WTC11 (cell line): ENCODE data around the gene CBFB.

Source experiments
- ETV6 ChIP-seq: sonication (generic); formaldehyde crosslinking; IDR thresholded peaks from 2 replicates; pipeline ENCODE4 v1.8.1; 2022; ENCODE audit warnings: mild to moderate bottlenecking, missing genetic modification reagents
- NR3C1 ChIP-seq: sonication (generic); formaldehyde crosslinking; conservative IDR thresholded peaks from 2 replicates; pipeline ENCODE4 v1.8.1; 2023; ENCODE audit warnings: low read depth, mild to moderate bottlenecking, missing genetic modification reagents
- SP1 ChIP-seq: sonication (generic); formaldehyde crosslinking; conservative IDR thresholded peaks from 2 replicates; pipeline ENCODE4 v1.8.1; 2022; ENCODE audit warnings: missing genetic modification reagents
- TEAD1 ChIP-seq: sonication (generic); formaldehyde crosslinking; IDR thresholded peaks from 2 replicates; pipeline ENCODE4 v1.8.0; 2022; ENCODE audit warnings: mild to moderate bottlenecking, missing genetic modification reagents
- TP53 ChIP-seq: sonication (generic); formaldehyde crosslinking; IDR thresholded peaks from 2 replicates; pipeline ENCODE4 v1.8.1; 2023; ENCODE audit warnings: mild to moderate bottlenecking, missing genetic modification reagents
- ZNF416 ChIP-seq: fragments of 250-450 bp; sonication (Bioruptor Pico); IDR thresholded peaks from 2 replicates; pipeline ENCODE4 v1.9.0; 2021; ENCODE audit warnings: mild to moderate bottlenecking, inconsistent platforms
- TF ChIP-seq, protein P1 (sequence below): fragments of 200-600 bp; IDR thresholded peaks from 2 replicates; pipeline ENCODE4 v1.8.0; 2022; ENCODE audit warnings: antibody characterized with exemption
- TF ChIP-seq, protein P2 (sequence below): sonication (generic); formaldehyde crosslinking; conservative IDR thresholded peaks from 2 replicates; pipeline ENCODE4 v1.8.1; 2022; ENCODE audit warnings: mild to moderate bottlenecking, missing genetic modification reagents
- TF ChIP-seq, protein P3 (sequence below): sonication (generic); formaldehyde crosslinking; IDR thresholded peaks from 2 replicates; pipeline ENCODE4 v1.8.0; 2022; ENCODE audit warnings: mild to moderate bottlenecking, missing genetic modification reagents
- TF ChIP-seq, protein P4 (sequence below): sonication (generic); formaldehyde crosslinking; IDR thresholded peaks from 2 replicates; pipeline ENCODE4 v1.8.1; 2023; ENCODE audit warnings: mild to moderate bottlenecking, missing genetic modification reagents, moderate library complexity
- TF ChIP-seq, protein P5 (sequence below): sonication (generic); formaldehyde crosslinking; IDR thresholded peaks from 2 replicates; pipeline ENCODE4 v1.8.1; 2022; ENCODE audit warnings: low read depth, mild to moderate bottlenecking, moderate library complexity, missing genetic modification reagents, borderline replicate concordance
- TF ChIP-seq, protein P6 (sequence below): sonication (generic); formaldehyde crosslinking; IDR thresholded peaks from 2 replicates; pipeline ENCODE4 v1.8.0; 2022; ENCODE audit warnings: mild to moderate bottlenecking, missing genetic modification reagents
- TF ChIP-seq, protein P7 (sequence below): sonication (generic); formaldehyde crosslinking; IDR thresholded peaks from 2 replicates; pipeline ENCODE4 v1.8.1; 2022; ENCODE audit warnings: low read depth, missing genetic modification reagents, borderline replicate concordance

DNA sequence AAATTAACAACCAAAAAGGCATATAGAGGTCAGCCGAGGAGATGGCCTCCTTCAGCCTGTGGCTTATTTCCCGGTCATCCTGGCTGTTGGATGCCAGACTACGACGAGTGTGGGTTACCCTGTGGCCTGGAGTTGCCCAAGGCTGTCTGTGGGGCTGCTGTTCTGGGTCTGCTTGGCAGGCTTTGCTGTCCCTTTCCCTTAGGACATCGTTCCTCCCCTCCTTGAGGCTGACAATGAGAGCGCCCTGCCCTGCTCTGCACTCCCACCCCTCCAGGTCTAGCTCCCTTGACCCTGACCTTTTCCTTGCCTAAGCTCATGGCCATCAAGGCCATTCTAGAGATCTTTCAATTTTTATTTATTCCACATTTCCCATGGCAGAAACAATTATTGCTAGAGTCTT is 1.9 kb upstream of the CBFB start:
- TF ChIP-seq, protein P1, sequence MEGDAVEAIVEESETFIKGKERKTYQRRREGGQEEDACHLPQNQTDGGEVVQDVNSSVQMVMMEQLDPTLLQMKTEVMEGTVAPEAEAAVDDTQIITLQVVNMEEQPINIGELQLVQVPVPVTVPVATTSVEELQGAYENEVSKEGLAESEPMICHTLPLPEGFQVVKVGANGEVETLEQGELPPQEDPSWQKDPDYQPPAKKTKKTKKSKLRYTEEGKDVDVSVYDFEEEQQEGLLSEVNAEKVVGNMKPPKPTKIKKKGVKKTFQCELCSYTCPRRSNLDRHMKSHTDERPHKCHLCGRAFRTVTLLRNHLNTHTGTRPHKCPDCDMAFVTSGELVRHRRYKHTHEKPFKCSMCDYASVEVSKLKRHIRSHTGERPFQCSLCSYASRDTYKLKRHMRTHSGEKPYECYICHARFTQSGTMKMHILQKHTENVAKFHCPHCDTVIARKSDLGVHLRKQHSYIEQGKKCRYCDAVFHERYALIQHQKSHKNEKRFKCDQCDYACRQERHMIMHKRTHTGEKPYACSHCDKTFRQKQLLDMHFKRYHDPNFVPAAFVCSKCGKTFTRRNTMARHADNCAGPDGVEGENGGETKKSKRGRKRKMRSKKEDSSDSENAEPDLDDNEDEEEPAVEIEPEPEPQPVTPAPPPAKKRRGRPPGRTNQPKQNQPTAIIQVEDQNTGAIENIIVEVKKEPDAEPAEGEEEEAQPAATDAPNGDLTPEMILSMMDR = no peak
- TF ChIP-seq ZNF416 (no peak), TP53 (no peak), SP1 (CRISPR knock-in tag) (no peak), ETV6 (CRISPR knock-in tag) (no peak), NR3C1 (CRISPR knock-in tag) (no peak), TEAD1 (CRISPR knock-in tag) (no peak)
- TF ChIP-seq, protein P2, sequence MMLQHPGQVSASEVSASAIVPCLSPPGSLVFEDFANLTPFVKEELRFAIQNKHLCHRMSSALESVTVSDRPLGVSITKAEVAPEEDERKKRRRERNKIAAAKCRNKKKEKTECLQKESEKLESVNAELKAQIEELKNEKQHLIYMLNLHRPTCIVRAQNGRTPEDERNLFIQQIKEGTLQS = no peak
- TF ChIP-seq, protein P3, sequence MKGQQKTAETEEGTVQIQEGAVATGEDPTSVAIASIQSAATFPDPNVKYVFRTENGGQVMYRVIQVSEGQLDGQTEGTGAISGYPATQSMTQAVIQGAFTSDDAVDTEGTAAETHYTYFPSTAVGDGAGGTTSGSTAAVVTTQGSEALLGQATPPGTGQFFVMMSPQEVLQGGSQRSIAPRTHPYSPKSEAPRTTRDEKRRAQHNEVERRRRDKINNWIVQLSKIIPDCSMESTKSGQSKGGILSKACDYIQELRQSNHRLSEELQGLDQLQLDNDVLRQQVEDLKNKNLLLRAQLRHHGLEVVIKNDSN (CRISPR knock-in tag) = no peak
- TF ChIP-seq, protein P4, sequence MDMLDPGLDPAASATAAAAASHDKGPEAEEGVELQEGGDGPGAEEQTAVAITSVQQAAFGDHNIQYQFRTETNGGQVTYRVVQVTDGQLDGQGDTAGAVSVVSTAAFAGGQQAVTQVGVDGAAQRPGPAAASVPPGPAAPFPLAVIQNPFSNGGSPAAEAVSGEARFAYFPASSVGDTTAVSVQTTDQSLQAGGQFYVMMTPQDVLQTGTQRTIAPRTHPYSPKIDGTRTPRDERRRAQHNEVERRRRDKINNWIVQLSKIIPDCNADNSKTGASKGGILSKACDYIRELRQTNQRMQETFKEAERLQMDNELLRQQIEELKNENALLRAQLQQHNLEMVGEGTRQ (CRISPR knock-in tag) = no peak
- TF ChIP-seq, protein P5, sequence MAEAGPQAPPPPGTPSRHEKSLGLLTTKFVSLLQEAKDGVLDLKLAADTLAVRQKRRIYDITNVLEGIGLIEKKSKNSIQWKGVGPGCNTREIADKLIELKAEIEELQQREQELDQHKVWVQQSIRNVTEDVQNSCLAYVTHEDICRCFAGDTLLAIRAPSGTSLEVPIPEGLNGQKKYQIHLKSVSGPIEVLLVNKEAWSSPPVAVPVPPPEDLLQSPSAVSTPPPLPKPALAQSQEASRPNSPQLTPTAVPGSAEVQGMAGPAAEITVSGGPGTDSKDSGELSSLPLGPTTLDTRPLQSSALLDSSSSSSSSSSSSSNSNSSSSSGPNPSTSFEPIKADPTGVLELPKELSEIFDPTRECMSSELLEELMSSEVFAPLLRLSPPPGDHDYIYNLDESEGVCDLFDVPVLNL (CRISPR knock-in tag) = no peak
- TF ChIP-seq, protein P6, sequence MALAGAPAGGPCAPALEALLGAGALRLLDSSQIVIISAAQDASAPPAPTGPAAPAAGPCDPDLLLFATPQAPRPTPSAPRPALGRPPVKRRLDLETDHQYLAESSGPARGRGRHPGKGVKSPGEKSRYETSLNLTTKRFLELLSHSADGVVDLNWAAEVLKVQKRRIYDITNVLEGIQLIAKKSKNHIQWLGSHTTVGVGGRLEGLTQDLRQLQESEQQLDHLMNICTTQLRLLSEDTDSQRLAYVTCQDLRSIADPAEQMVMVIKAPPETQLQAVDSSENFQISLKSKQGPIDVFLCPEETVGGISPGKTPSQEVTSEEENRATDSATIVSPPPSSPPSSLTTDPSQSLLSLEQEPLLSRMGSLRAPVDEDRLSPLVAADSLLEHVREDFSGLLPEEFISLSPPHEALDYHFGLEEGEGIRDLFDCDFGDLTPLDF (CRISPR knock-in tag) = no peak
- TF ChIP-seq, protein P7, sequence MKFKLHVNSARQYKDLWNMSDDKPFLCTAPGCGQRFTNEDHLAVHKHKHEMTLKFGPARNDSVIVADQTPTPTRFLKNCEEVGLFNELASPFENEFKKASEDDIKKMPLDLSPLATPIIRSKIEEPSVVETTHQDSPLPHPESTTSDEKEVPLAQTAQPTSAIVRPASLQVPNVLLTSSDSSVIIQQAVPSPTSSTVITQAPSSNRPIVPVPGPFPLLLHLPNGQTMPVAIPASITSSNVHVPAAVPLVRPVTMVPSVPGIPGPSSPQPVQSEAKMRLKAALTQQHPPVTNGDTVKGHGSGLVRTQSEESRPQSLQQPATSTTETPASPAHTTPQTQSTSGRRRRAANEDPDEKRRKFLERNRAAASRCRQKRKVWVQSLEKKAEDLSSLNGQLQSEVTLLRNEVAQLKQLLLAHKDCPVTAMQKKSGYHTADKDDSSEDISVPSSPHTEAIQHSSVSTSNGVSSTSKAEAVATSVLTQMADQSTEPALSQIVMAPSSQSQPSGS (CRISPR knock-in tag) = no peak
